ENCODE data around the gene LARGE2. TPM values are rescaled to one million over a fixed set of nuclear protein-coding genes. Genes with fewer than 3 reads are reported as not detected.

Gene LARGE2
- total RNA-seq, 1 experiment from 2014 or later = 108 TPM

- H4K5ac ChIP-seq (ENCODE audit: insufficient read length, low read depth, low read length) = no peak overlapping the region
- H3K4me2 ChIP-seq (ENCODE audit: insufficient read depth, insufficient read length, low read length) = peak overlapping the region; percentile 89
- Mint-ChIP-seq H3K4me1 (peaks cover 28 to 37% of the 10 kb centered on the region in 2 experiments), H3K27ac (peak overlapping the region in 1 of 3 experiments; percentile 98; a peak in 1 of 7 replicates), H3K27me3 (ENCODE audit: low read depth) (no peaks in the 10 kb centered on the region; the same call in 1 of the 2 replicates), H3K4me3 (peak overlapping the region; percentile 90 to 96), H3K36me3 (ENCODE audit: insufficient read depth in 1 of 3, low read depth in 3 of 3) (peaks cover 5 to 29% (median 16%) of the 10 kb centered on the region in 3 experiments), H3K9me3 (no peaks in the 10 kb centered on the region; a peak in 1 of 5 replicates)
- no peak overlapping the region for H3K56ac ChIP-seq (ENCODE audit: insufficient read length, low read depth, low read length)
- H3K4me1 ChIP-seq (ENCODE audit: insufficient read depth, low read length) = no peaks in the 10 kb centered on the region
- H2AK5ac ChIP-seq (ENCODE audit: insufficient read length, low read length) = no peak overlapping the region
- no CpG with 5 or more reads among the region's 16 CpGs for WGBS (ENCODE audit: extremely low coverage, insufficient read length, low lambda C conversion rate)
- no peak overlapping the region for H2AFZ ChIP-seq (ENCODE audit: low read length)
- no peak for DNase-seq
- no peak overlapping the region for H2BK20ac ChIP-seq (ENCODE audit: low read depth, low read length, poor library complexity, severe bottlenecking)
- no peaks in the 10 kb centered on the region for H4K20me1 ChIP-seq (ENCODE audit: control insufficient read depth, insufficient read depth, insufficient read length)
- no peaks in the 10 kb centered on the region; the same call in 1 of the 2 replicates for H3K27me3 ChIP-seq (ENCODE audit: insufficient read depth, low read length)
- no peaks in the 10 kb centered on the region for H3K79me1 ChIP-seq (ENCODE audit: insufficient read depth, low read depth, low read length, poor library complexity, severe bottlenecking)
- no peak for TF ChIP-seq CTCF (conservative IDR thresholded peaks at IDR 0.05)
- H2BK12ac ChIP-seq (ENCODE audit: insufficient read length, low read depth, low read length) = no peak overlapping the region
- H3K23me2 ChIP-seq (ENCODE audit: insufficient read length, low read depth, low read length, poor library complexity, severe bottlenecking) = peaks cover 3% of the 10 kb centered on the region
- no peak overlapping the region for H2BK120ac ChIP-seq (ENCODE audit: low read depth, low read length, poor library complexity, severe bottlenecking)
- no peak overlapping the region for H3T11ph ChIP-seq (ENCODE audit: low read length)
- no peak overlapping the region for H2BK15ac ChIP-seq (ENCODE audit: low read depth, low read length)
- H3K14ac ChIP-seq (ENCODE audit: insufficient read depth, low read length) = no peak overlapping the region
- H3K27ac ChIP-seq (ENCODE audit: insufficient read length, low read depth, low read length) = no peak overlapping the region
- no peak overlapping the region for H3K4ac ChIP-seq (ENCODE audit: low read depth, low read length)
- H4K8ac ChIP-seq (replicated peaks; ENCODE audit: insufficient read length, low read depth, low read length) = no peak overlapping the region
- no peak overlapping the region for H2BK5ac ChIP-seq (ENCODE audit: insufficient read length, low read length)
- no peak overlapping the region for H3K23ac ChIP-seq (ENCODE audit: insufficient read length, low read depth, low read length)
- H3K18ac ChIP-seq (ENCODE audit: insufficient read length, low read depth, low read length) = no peak overlapping the region
- no peak overlapping the region for H4K91ac ChIP-seq (ENCODE audit: insufficient read length, low read depth, low read length)
- no peaks in the 10 kb centered on the region for H3K79me2 ChIP-seq (ENCODE audit: insufficient read depth, low read length)
- H3K9ac ChIP-seq (ENCODE audit: extremely low read depth, insufficient read length, low read length) = peak overlapping the region; percentile 45
- H3K9me3 ChIP-seq (ENCODE audit: control insufficient read depth, low read depth, low read length) = no peaks in the 10 kb centered on the region
These were observed 5.2 kb upstream of the LARGE2 start for GRCh38 chr11:45917286-45917622.
